OCI-M1 (cell line): ENCODE results near the gene GNB1.
"Not testable (repeated sequence)": the region's sequence is repeated elsewhere in the genome, so short reads cannot be mapped to it uniquely, and the experiment has no call there.

Experiments
- DNase-seq: peaks from one replicate; lab custom pipeline; 2025; lab: John Stamatoyannopoulos, UW

GNB1 gene

GRCh38 chr1:1745651-1746565 is 145.0 kb downstream of the GNB1 start:
- peak; percentile 83 for DNase-seq

- not testable (repeated sequence) for DNase-seq
Measured at GRCh38 chr1:1742529-1742928, 148.4 kb downstream of the GNB1 start.

GRCh38 chr1:1741013-1741412 is 149.9 kb downstream of the GNB1 start:
- not testable (repeated sequence) for DNase-seq

GRCh38 chr1:1738799-1739337 is 152.0 kb downstream of the GNB1 start:
- not testable (repeated sequence) for DNase-seq

- not testable (repeated sequence) for DNase-seq
Measured at GRCh38 chr1:1737675-1738590, 153.0 kb downstream of the GNB1 start.
